ENCODE data around the gene MEF2C. TPM values are rescaled to one million over a fixed set of nuclear protein-coding genes. Genes with fewer than 3 reads are reported as not detected.

Gene MEF2C
- total RNA-seq, 1 donor from 2014 or later, result 42.0 TPM

DNA sequence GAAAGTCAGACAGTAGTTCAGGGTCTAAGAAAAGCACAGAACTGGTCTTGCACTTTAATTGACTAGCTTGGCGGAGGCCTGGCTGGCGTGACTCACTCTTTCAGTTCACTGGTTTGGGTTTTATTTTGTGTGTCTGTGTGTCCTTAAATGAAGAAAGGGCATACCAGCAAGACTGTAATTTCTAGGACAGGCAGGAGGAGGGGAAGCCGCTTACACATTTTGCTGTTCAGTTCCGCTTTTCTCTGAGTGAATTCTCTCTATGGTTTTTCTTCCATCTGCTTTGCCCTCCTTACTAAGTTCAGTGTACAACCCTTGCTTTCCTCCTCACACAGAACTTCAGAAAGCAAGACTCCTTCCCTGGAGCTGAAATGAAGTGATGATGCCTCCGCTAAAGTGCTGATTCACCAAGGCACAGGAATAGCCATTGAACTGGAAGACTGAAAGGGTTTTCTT, 150.8 kb downstream of the MEF2C start:
- TF ChIP-seq, protein P1, sequence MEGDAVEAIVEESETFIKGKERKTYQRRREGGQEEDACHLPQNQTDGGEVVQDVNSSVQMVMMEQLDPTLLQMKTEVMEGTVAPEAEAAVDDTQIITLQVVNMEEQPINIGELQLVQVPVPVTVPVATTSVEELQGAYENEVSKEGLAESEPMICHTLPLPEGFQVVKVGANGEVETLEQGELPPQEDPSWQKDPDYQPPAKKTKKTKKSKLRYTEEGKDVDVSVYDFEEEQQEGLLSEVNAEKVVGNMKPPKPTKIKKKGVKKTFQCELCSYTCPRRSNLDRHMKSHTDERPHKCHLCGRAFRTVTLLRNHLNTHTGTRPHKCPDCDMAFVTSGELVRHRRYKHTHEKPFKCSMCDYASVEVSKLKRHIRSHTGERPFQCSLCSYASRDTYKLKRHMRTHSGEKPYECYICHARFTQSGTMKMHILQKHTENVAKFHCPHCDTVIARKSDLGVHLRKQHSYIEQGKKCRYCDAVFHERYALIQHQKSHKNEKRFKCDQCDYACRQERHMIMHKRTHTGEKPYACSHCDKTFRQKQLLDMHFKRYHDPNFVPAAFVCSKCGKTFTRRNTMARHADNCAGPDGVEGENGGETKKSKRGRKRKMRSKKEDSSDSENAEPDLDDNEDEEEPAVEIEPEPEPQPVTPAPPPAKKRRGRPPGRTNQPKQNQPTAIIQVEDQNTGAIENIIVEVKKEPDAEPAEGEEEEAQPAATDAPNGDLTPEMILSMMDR (IDR thresholded peaks at IDR 0.05), result no peak
- ATAC-seq (peak in 1 of 2 donors; percentile 58), DNase-seq (peak; percentile 45)
- Histone ChIP-seq H3K27me3 (ENCODE audit: low read depth) (no peaks in the 10 kb centered on the region), H3K27ac (peak overlapping the region; percentile 20), H3K9me3 (no peaks in the 10 kb centered on the region), H3K4me3 (no peak overlapping the region), H3K36me3 (peaks cover 17% of the 10 kb centered on the region), H3K4me1 (peaks cover 9% of the 10 kb centered on the region)
- intact Hi-C loops (cut with DNase I), result loop anchor here (5.0 kb wide), 1 partner anchor 155 kb away; no protein-coding TSS in a partner anchor

DNA sequence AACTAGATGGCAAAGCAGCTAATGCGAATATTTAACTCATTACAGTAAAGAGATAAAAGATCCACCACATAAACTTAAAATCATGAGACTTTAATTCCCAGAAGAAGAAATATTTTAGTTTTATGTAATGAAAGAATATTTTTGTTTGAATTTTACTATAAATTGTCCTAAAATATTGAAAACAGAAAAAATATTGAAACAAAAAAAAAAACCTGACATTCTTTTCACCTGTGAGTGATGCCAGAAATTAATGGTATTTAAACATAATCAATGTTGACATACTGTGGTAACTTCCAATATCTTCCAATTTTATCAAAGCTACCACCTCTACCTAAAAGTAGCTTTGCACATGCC, 153.2 kb downstream of the MEF2C start:
- intact Hi-C loops (cut with DNase I), result loop anchor here (5.0 kb wide), 1 partner anchor 157 kb away; no protein-coding TSS in a partner anchor
- no peaks in the 10 kb centered on the region for H3K9me3 ChIP-seq
- no peak for DNase-seq
- peaks cover 9% of the 10 kb centered on the region for H3K4me1 ChIP-seq
- H3K36me3 ChIP-seq, result peaks cover 39% of the 10 kb centered on the region
- ATAC-seq, result no peak
- H3K27ac ChIP-seq, result no peak overlapping the region
- H3K4me3 ChIP-seq, result no peak overlapping the region
- TF ChIP-seq, protein P1 (IDR thresholded peaks at IDR 0.05), result no peak
- no peaks in the 10 kb centered on the region for H3K27me3 ChIP-seq (ENCODE audit: low read depth)

DNA sequence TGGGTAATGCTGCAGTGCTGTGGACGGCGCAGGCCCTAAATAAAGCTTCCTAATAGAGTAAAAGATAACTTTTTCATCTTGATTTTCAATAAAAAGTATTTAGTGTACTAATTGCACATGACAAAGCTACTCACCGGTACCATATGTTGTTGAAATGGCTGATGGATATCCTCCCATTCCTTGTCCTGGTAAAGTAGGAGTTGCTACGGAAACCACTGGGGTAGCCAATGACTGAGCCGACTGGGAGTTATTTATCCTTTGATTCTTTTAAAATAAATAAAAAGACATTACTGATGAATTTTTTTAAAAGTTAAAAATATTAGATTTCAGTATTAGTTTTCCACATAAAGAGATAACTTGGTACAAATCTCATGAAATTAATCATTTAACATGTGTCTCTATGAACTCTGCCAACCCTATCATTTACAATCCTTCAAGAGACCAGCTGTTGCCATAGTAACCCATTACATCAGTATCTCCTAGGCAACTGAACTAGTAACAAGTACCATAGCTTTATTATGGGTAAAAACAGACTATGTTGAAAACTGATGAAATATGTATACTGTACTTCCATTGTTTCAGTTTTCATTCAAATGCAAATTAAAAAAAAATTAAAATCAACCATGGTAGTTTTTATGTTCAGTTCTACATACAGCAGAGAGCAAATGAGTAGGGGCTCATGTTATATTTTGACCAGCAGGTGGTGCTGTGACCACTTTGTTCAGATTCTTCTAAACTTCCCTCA, 153.7 kb downstream of the MEF2C start:
- H3K9me3 ChIP-seq, result no peaks in the 10 kb centered on the region
- TF ChIP-seq, protein P1 (IDR thresholded peaks at IDR 0.05), result peak; percentile 88
- peaks cover 9% of the 10 kb centered on the region for H3K4me1 ChIP-seq
- H3K36me3 ChIP-seq, result peaks cover 45% of the 10 kb centered on the region
- H3K27ac ChIP-seq, result no peak overlapping the region
- H3K4me3 ChIP-seq, result no peak overlapping the region
- intact Hi-C loops (cut with DNase I), result no loop called here
- DNase-seq (no peak), ATAC-seq (peak; percentile 83 to 90)
- H3K27me3 ChIP-seq (ENCODE audit: low read depth), result no peaks in the 10 kb centered on the region

DNA sequence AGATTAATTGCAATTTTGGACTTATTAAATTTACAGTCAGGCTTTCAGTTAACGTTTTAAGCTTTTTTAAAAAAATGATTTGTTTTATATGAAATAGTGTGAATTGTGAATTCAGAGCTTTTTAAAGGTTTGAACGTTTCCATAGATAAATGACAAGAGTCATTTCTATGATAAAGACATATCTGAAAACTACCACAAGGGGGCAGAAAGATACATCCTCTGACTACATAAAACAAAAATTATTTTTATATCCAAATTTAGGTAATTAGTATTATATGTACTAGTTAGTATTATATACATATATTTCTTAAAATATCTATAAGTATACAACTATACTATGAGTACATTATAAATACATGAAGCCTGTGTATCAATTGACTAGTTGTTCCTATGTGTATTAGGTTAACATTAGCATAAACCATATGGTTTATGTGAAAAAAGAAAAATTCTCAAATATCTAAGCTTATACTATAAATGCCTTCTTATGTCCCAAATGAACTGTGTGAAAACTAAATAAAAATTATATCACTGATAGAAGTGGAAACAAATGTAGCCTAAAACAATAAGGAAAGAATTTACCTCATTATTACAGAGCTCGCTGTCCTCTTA, 155.2 kb downstream of the MEF2C start:
- TF ChIP-seq, protein P1 (IDR thresholded peaks at IDR 0.05), result peak; percentile 59
- H3K36me3 ChIP-seq, result peaks cover 59% of the 10 kb centered on the region
- peaks cover 9% of the 10 kb centered on the region for H3K4me1 ChIP-seq
- no peak for ATAC-seq
- no peaks in the 10 kb centered on the region for H3K9me3 ChIP-seq
- H3K27ac ChIP-seq, result no peak overlapping the region
- H3K4me3 ChIP-seq, result no peak overlapping the region
- intact Hi-C loops (cut with DNase I), result no loop called here
- DNase-seq, result no peak
- H3K27me3 ChIP-seq (ENCODE audit: low read depth), result no peaks in the 10 kb centered on the region

DNA sequence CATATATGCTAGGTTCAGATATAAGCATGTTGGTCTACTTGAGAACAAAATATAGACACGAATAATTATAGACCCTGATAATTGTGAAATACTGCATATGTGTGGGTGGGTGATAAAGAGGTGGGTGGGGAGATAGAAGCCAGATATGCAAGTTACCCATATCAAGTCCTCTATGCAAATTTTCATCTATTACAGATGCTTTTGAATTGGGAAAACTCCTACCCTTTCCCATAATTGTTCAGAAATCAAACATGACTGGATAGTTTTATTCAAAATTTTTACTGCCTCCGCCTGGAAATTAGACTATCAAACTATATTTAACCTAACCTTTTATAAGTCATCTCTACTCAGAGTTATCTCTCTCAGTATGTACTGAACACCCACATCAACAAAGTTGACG, 157.5 kb downstream of the MEF2C start:
- H3K9me3 ChIP-seq, result no peaks in the 10 kb centered on the region
- TF ChIP-seq, protein P1 (IDR thresholded peaks at IDR 0.05), result no peak
- peaks cover 83% of the 10 kb centered on the region for H3K36me3 ChIP-seq
- no peak for DNase-seq
- no peak overlapping the region for H3K4me3 ChIP-seq
- no peak for ATAC-seq
- H3K27me3 ChIP-seq (ENCODE audit: low read depth), result no peaks in the 10 kb centered on the region
- H3K4me1 ChIP-seq, result peaks cover 8% of the 10 kb centered on the region
- intact Hi-C loops (cut with DNase I), result no loop called here
- no peak overlapping the region for H3K27ac ChIP-seq

Measured in lower lobe of right lung (tissue), 2 donors.